CD4-positive, alpha-beta T cell (primary cell): ENCODE data around the gene OSBPL10. TPM values are rescaled to one million over a fixed set of nuclear protein-coding genes. Genes with fewer than 3 reads are reported as not detected.

Experiments used
- ATAC-seq: fragments of 200-7000 bp; cut with Tn5 transposase; one replicate; pipeline ENCODE4 v1.10.0; 2022; ENCODE audit warnings: mild to moderate bottlenecking; ENCODE audit not compliant: poor library complexity
- CTCF ChIA-PET: fragments of 350-600 bp; sonication (Branson Sonifier 250); formaldehyde crosslinking; loops from one replicate; lab custom pipeline; 2021; ENCODE audit warnings: antibody characterized with exemption, inconsistent platforms; lab: Charles Lee
- POLR2A ChIA-PET: fragments of 350-600 bp; sonication (Branson Sonifier 250); formaldehyde crosslinking; loops from one replicate; lab custom pipeline; 2021; ENCODE audit warnings: antibody characterized with exemption, inconsistent platforms; lab: Charles Lee
- DNase-seq, 14 experiments: peaks; one replicate each; pipeline ENCODE4 v3.0.0-alpha.2; 2013 to 2020; ENCODE audit warnings: mixed read lengths in 2 of 14
- H3K27ac ChIP-seq, 2 donors: one replicate each; pipeline versions ENCODE4 v1.5.1 to v1.7.0; 2013; ENCODE audit warnings: low read length in 2 of 2, low read depth in 1 of 2, mild to moderate bottlenecking in 1 of 2
- H3K27me3 ChIP-seq, 2 experiments: 1 replicate in 1 of 2; 2 replicates in 1 of 2; pipeline versions ENCODE4 v1.6.1 to v1.7.0; 2013; ENCODE audit warnings: low read length in 2 of 2, control low read depth in 1 of 2, mild to moderate bottlenecking in 1 of 2, moderate library complexity in 1 of 2; ENCODE audit not compliant: insufficient read depth in 2 of 2, control insufficient read depth in 1 of 2
- H3K36me3 ChIP-seq: one replicate; pipeline ENCODE4 v1.6.1; 2013; ENCODE audit warnings: low read length, control low read depth; ENCODE audit not compliant: insufficient read depth
- H3K4me1 ChIP-seq: one replicate; pipeline ENCODE4 v1.6.1; 2013; ENCODE audit warnings: low read length, control low read depth; ENCODE audit not compliant: insufficient read depth
- H3K4me3 ChIP-seq: one replicate; pipeline ENCODE4 v1.5.1; 2013; ENCODE audit warnings: mild to moderate bottlenecking, low read length, moderate library complexity
- H3K9me3 ChIP-seq, 2 experiments: 1 replicate in 1 of 2; 2 replicates in 1 of 2; pipeline versions ENCODE4 v1.6.1 to v1.7.0; 2013; ENCODE audit warnings: low read length in 2 of 2, mild to moderate bottlenecking in 2 of 2, control low read depth in 1 of 2, moderate library complexity in 1 of 2; ENCODE audit not compliant: control insufficient read depth in 1 of 2, insufficient read depth in 1 of 2
- H3K27ac Mint-ChIP-seq: one replicate; pipeline ENCODE4 v1.8.0; 2020; ENCODE audit warnings: mixed read lengths
- H3K27me3 Mint-ChIP-seq: one replicate; pipeline ENCODE4 v1.8.0; 2021; ENCODE audit warnings: mixed read lengths
- H3K36me3 Mint-ChIP-seq: one replicate; pipeline ENCODE4 v1.8.0; 2021; ENCODE audit warnings: low read depth, mixed read lengths
- H3K4me1 Mint-ChIP-seq: one replicate; pipeline ENCODE4 v1.8.0; 2021; ENCODE audit warnings: low read depth, mixed read lengths
- H3K4me3 Mint-ChIP-seq: one replicate; pipeline ENCODE4 v1.8.0; 2020; ENCODE audit warnings: mild to moderate bottlenecking, mixed read lengths
- H3K9me3 Mint-ChIP-seq: one replicate; pipeline ENCODE4 v1.8.0; 2020; ENCODE audit warnings: mixed read lengths
- intact Hi-C, 2 experiments: fragments of 100-400 bp; cut with DNase I in 1 of 2; cut with micrococcal nuclease in 1 of 2; formaldehyde crosslinking; loops; one replicate each; pipeline versions ENCODE4 v1.15.1 to v1.9.0; 2023 to 2025; cut with DNase I, micrococcal nuclease
- total RNA-seq, 174 experiments: library from RNA in 2 of 174; stranded (reverse) in 2 of 174; gene quantifications; one replicate each; pipeline ENCODE4 v1.2.3 and lab custom pipeline; 2021 to 2026
- TF ChIP-seq, protein P1 (sequence below): fragments of 200-600 bp; IDR thresholded peaks from one replicate; pipeline ENCODE4 v1.8.0; 2022; ENCODE audit warnings: antibody characterized with exemption, mild to moderate bottlenecking

The OSBPL10 gene
- total RNA-seq, 2 experiments from 2014 or later: not detected

DNA sequence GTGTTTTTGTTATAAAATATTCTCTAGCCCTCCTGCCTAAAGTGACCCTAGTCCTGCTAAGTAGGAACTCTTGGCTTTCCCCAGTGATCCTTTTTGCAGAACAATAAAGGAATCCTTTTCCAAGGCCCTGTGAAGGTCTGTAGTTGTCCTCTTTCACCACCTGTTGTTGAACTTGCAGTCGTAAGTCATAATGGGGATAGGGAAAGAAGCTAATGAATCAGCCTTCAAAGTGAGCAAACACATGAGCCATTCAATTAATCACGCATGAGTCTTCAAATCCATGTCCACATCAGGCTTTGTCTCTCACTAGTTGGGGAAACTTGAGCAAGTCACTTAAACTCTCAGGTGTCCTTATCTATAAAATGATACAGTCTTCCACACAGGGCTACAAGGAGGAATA is 28.0 kb upstream of the OSBPL10 start:
- Mint-ChIP-seq H3K4me3 (no peak overlapping the region), H3K9me3 (no peaks in the 10 kb centered on the region), H3K27ac (no peak overlapping the region), H3K36me3 (no peaks in the 10 kb centered on the region), H3K4me1 (peaks cover 8% of the 10 kb centered on the region), H3K27me3 (peaks cover 28% of the 10 kb centered on the region)
- POLR2A ChIA-PET: no interaction called here
- Histone ChIP-seq H3K27me3 (peaks cover 0 to 4% of the 10 kb centered on the region in 2 experiments), H3K4me3 (no peak overlapping the region), H3K9me3 (no peaks in the 10 kb centered on the region), H3K36me3 (no peaks in the 10 kb centered on the region), H3K27ac (no peak overlapping the region), H3K4me1 (no peaks in the 10 kb centered on the region)
- DNase-seq: no peak
- TF ChIP-seq, protein P1, sequence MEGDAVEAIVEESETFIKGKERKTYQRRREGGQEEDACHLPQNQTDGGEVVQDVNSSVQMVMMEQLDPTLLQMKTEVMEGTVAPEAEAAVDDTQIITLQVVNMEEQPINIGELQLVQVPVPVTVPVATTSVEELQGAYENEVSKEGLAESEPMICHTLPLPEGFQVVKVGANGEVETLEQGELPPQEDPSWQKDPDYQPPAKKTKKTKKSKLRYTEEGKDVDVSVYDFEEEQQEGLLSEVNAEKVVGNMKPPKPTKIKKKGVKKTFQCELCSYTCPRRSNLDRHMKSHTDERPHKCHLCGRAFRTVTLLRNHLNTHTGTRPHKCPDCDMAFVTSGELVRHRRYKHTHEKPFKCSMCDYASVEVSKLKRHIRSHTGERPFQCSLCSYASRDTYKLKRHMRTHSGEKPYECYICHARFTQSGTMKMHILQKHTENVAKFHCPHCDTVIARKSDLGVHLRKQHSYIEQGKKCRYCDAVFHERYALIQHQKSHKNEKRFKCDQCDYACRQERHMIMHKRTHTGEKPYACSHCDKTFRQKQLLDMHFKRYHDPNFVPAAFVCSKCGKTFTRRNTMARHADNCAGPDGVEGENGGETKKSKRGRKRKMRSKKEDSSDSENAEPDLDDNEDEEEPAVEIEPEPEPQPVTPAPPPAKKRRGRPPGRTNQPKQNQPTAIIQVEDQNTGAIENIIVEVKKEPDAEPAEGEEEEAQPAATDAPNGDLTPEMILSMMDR: no peak
- intact Hi-C loops: no loop called here
- CTCF ChIA-PET: no interaction called here
- ATAC-seq: no peak

DNA sequence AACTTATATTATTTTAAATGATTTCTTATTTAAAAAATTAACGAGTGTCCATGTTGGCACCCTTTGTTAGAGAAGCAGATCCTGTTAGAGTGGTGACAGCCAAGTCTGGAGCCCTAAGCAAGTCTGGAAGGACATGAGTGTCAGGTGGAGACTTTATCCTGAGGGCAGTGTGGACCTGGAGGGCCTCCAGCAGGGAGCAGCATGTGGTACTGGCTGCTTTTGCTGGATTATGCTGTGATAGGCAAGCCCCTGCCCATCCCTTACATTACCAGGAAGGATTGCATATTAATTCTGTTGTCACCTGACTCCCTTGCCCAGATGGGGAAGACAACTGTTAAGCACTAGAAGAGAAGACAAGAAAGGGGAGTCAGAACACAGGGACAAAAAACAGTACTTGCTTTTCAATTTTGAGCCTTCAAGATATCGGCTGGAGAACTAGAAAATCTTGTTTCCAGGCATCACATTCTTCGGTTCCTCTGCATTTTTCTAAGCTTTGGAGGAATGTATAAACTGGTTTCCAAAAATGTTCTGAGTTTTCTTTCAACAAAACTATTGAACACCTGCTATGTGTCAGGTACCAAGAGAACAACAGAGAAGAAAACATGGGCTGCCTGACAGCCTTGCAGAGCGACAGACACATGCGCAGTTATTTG is 23.2 kb upstream of the OSBPL10 start:
- H3K4me3 Mint-ChIP-seq: no peak overlapping the region
- no peak overlapping the region for H3K27ac Mint-ChIP-seq
- TF ChIP-seq, protein P1: no peak
- H3K4me3 ChIP-seq: no peak overlapping the region
- no peak overlapping the region for H3K27ac ChIP-seq
- H3K36me3 ChIP-seq: no peaks in the 10 kb centered on the region
- no peaks in the 10 kb centered on the region for H3K9me3 ChIP-seq
- H3K9me3 Mint-ChIP-seq: no peaks in the 10 kb centered on the region
- intact Hi-C loops: no loop called here
- ATAC-seq (no peak), DNase-seq (no peak)
- no peaks in the 10 kb centered on the region for H3K4me1 ChIP-seq
- no peaks in the 10 kb centered on the region for H3K36me3 Mint-ChIP-seq
- H3K27me3 Mint-ChIP-seq: peaks cover 40% of the 10 kb centered on the region
- no peaks in the 10 kb centered on the region for H3K4me1 Mint-ChIP-seq
- CTCF ChIA-PET: no interaction called here
- H3K27me3 ChIP-seq: peaks cover 0 to 15% of the 10 kb centered on the region in 2 experiments
- POLR2A ChIA-PET: no interaction called here

DNA sequence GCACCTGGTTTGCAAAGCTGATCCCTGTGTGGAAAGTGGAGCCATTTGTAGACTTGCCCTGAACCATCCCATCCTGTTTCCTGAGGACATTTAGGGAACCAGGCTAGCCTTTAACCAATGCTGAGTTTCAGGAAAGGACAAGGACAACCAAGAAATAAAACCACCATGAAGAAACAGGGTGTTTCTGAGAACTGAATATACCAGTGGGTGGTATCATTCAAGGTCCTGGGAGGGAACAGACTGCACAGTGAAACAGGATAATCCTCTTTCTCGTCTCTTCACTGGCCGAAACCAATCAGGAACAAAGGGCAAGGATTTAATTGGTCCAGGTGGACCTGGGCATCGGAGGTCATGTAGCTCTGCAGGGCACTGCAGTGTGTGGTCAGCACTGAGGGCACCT is 22.3 kb upstream of the OSBPL10 start:
- H3K4me3 Mint-ChIP-seq: no peak overlapping the region
- H3K4me1 ChIP-seq: no peaks in the 10 kb centered on the region
- no peaks in the 10 kb centered on the region for H3K9me3 ChIP-seq
- ChIA-PET POLR2A (no interaction called here), CTCF (interaction anchor here (1.0 kb wide), 1 partner anchor 43 kb away, joined by 3 read pairs; no protein-coding TSS in a partner anchor)
- H3K27me3 Mint-ChIP-seq: peaks cover 43% of the 10 kb centered on the region
- no peaks in the 10 kb centered on the region for H3K9me3 Mint-ChIP-seq
- no peak overlapping the region for H3K27ac ChIP-seq
- H3K36me3 Mint-ChIP-seq: no peaks in the 10 kb centered on the region
- peaks cover 0 to 15% of the 10 kb centered on the region in 2 experiments for H3K27me3 ChIP-seq
- no peaks in the 10 kb centered on the region for H3K36me3 ChIP-seq
- no peak overlapping the region for H3K27ac Mint-ChIP-seq
- TF ChIP-seq, protein P1: no peak
- DNase-seq (no peak), ATAC-seq (no peak)
- intact Hi-C loops: no loop called here
- no peak overlapping the region for H3K4me3 ChIP-seq
- H3K4me1 Mint-ChIP-seq: no peaks in the 10 kb centered on the region
